ENCODE results near the gene CFL1. TPM values are rescaled to one million over a fixed set of nuclear protein-coding genes. Genes with fewer than 3 reads are reported as not detected.

Gene CFL1
- total RNA-seq, 1 donor from 2014 or later, result 837 TPM

DNA sequence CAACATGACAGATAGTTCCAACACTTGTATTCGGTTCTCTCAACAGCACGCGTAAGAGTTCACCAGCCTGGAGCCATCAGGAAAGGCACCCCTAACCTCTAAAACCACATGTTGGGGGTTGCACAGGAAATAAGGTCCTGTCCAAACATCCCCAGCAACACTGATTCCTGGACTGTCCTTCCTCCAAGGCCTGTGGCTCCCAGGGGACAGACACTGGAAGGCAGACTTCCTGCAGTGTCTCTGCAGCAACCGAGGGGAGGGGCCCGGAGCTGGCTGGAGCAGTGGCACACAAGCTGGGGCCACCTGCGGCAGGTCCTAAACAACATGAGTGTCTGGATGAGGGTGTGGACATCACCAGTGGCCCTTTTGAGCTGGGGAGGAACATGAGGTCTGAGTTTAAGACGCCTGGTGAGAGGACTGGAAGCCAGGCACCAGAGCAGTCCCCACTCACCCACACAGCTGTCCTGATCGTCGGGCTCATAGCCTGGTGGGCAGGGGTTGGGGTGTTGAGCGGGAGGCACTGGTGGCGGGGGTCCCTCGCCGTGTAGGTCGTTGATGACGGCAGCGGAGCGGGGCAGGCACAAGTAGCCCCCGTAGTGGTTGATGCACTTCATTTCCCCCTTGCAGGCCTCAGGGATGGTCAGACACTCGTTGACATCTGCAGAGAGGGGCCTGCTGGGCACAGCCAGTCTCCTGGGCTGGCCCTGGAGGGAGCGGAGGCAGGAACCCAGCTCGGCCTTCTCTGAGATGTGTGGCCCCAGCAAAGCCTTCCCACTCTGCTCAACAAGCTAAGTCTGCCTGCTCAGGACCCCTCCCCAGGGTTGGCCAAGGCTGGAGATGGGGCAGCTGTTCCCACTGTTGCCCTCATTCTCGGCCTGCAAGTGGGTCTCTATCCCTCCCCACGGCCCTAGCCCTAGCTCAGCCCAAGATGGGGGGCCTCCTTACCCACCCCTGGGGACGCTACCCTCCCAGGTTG lies 13.0 kb upstream of the CFL1 start:
- DNase-seq (ENCODE audit: low read depth), result no peak

DNA sequence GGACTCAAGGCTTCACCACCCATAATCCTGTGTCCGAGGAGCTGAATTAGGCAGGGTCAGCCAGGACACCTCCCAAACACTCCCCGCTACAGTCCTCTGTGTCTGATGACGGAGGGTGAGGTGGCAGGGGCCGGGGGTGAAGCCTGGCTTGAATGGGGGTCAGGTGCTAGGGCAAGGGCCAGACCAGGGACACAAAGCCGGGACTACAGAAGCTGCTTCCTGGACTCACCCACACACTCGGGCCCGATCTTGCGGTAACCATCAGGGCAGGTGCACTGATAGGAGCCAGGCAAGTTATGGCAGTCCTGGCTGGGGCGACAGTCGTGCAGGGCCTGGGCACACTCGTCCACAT lies 12.3 kb upstream of the CFL1 start:
- no peak for DNase-seq (ENCODE audit: low read depth)

DNA sequence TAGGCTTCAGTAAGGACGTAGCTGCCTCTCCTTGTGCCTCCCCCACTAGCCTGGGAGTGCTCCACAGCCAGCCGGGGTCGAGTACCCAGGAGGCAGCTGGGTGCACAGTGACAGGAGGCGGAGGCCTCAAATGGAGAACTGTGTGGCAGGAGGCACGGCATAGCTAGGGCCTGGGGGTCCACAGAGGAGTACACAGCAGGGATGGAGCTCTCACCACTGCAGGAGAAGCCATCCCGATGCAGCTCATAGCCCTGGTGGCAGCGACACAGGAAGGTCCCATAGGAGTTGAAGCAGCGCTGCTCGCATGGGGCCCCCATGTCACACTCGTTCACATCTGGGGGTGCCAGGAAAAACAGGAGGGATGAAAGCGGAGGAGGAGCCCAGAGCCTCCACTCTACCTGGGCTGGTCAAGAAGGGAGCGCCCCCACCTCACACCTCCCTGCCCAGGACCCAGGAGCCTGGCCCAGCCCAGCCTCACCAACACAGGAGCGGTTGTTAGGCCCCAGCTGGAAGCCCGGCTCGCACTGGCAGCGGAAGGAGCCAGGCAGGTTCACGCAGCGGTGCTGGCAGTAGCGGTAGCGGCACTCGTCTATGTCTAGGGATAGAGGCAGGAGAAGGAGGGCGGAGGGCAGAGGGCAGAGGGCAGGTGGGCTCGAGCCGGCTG lies 11.8 kb upstream of the CFL1 start:
- DNase-seq (ENCODE audit: low read depth), result no peak

DNA sequence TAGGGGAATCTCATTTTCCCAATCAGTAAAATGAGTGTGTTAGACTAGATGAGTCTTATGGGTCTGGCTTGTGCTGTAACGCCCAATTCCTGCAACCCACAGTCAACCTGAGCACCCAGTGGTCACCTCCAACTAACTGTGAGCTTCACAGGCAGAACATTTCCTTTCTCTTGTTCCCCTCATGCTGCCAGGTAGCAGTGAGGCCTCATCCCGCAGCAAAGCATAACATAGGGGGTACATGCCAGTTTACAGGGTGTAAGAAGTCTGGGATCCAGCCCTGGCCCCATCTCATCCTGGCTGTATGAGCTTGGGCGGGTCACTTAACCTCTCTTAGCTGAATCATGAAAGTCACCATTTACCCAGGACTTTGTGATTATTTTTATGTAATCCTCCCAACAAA lies 10.9 kb upstream of the CFL1 start:
- DNase-seq (ENCODE audit: low read depth), result no peak

DNA sequence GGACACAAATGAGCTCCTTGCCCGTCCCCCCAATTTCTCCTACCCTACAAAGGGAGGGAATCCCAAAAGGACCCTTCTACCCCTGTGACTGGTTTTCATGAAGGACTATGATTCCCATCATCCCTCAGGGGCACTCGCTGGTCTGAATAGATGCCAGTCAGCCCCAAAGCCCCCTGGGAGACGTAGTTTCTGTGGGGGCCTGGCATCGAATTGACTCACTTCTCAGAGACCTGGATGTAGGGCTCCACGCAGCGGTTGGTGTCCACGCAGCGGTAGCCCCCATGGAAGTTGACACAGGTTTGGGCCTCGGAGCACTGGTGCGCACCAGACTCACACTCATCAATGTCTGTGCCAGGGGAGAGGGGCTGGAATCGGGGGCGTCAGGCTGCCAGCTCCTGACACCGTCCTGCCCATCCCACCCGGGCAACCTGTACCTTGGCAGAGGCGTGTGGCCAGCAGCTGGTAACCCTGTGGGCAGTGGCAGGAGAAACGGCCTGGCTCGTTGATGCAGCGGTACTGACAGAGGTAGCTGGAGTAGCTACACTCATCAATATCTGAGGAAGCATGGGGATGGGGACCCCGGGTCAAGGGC lies 10.2 kb upstream of the CFL1 start:
- DNase-seq (ENCODE audit: low read depth), result no peak

DNA sequence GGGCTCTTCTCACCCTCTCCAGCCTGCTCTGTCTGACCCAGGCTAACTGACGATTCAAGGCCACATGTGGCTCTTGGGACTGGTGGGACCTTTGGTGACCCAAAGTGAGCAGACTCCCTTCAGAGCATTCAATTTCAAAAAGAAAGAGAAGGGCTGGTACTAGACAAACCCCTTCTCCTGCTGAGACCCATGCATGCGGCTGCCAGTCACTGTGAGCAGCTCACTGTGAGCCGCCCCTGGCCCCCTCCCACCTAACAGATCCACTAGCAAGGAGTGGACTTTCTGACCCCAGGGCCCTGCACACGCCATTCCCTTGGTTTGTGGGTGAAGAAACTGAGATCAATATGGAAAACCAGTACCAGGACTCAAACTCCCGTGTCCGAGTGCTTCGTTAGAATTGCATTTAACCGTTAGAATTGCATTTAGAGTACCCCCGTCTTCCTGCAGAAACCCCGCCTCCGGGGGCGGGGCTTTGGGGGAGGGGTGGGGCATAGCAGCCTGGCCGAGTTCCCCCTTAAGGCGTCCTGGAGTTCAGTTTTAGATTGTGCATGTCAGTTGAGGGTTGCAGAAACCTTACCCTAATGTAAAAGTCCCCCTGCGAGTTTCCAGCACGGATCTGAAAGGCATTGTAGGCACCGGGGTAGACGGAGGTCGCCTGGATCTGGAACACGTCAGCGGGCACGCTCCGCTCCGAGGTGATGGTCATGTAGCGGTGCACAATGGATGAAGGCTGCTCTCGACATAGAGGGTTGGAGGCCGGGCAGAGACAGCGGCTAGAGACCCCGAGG lies 9.5 kb upstream of the CFL1 start:
- DNase-seq (ENCODE audit: low read depth), result no peak

DNA sequence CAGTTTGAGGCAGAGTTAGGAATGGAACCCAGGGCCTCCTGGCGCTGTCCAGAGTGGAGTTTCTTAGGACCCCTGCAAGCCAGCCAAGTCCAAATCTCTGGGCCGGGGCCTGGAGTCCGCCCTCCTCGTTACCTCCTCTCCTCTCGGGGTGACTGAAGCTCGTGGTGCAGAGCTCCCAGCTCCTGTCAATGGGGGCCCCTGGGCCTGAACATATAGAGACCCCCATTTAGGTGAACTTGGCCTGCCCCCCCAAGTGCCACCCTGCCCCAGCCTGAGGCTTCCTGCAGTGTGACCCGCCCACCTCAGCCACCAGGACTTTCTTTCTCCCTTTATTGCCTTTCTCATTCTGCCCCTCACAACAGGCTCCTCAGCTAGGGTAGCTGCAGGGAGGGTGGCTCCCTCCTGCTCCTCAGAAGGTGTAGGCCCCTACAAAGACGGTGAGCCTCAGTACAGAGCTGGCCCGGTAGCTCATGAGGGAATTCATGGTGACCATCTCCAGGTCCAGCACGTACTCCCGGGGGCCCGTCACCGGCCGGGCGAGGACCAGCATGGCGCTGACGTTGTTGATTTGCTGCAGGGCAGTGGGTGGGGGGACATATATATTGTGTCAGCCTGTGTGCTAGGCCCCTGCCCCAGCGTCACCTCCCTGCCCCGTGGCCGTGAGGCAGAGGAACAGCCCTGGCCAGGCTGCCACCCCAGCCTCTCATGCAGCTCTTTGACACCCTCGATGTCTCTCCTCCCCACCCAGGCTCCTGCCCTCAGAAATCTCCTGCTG lies 8.7 kb upstream of the CFL1 start:
- DNase-seq (ENCODE audit: low read depth), result no peak

DNA sequence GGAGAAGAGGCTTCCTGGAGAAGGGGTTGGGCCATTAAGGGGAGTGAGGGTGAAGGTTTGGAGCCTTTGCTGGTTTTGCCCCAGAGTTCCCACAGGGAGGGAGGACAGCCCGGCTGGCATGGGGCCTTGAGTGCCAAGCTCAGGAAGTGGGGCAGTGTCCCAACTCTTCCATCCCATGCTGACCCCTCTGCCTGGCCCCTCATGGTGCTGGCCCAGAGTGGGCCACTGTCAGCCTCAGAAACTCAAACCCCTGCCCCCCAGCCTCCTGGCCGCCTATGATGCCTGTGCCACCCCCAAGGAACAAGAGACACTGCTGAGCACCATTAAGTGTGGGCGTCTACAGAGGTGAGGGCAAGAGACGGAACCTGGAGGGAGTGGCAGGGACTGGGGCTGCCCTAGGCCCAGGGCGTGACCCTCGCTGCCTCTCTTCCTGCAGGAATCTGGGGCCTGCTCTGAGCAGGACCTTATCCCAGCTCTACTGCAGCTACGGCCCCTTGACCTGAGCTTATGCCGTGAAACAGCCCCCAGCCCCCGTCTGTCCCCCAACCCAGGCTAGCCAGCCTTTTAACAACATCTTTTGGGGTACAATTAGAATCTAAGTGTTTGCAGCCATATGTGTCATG lies 7.7 kb upstream of the CFL1 start:
- DNase-seq (ENCODE audit: low read depth), result no peak

DNA sequence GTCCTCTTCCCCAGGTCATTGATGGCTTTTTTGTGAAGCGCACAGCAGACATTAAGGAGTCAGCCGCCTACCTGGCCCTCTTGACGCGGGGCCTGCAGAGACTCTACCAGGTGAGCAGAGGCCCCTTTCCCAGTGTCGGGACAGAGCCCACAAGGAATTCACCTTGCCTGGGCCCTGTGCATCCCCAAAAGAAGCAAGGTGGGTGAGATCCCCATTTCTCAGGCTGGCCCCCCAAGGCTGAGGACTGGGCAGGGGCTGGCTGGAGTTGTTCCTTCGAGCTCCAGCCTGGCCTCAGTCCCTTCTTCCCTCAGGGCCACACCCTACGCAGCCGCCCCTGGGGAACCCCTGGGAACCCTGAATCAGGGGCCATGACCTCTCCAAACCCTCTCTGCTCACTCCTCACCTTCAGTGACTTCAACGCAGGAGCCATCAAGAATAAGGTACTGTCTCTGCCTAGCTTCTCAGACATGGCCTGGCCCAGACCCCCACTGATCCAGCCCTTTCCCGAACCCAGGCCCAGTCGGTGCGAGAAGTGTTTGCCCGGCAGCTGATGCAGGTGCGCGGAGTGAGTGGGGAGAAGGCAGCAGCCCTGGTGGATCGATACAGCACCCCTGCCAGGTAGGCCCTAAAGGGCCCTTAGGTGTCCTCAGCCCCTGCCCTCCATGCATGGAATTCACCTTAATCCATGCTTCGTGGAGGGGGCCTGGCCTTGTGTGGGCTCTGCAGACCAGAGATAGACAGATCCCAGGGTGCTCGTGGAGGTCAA lies 6.9 kb upstream of the CFL1 start:
- no peak for DNase-seq (ENCODE audit: low read depth)

DNA sequence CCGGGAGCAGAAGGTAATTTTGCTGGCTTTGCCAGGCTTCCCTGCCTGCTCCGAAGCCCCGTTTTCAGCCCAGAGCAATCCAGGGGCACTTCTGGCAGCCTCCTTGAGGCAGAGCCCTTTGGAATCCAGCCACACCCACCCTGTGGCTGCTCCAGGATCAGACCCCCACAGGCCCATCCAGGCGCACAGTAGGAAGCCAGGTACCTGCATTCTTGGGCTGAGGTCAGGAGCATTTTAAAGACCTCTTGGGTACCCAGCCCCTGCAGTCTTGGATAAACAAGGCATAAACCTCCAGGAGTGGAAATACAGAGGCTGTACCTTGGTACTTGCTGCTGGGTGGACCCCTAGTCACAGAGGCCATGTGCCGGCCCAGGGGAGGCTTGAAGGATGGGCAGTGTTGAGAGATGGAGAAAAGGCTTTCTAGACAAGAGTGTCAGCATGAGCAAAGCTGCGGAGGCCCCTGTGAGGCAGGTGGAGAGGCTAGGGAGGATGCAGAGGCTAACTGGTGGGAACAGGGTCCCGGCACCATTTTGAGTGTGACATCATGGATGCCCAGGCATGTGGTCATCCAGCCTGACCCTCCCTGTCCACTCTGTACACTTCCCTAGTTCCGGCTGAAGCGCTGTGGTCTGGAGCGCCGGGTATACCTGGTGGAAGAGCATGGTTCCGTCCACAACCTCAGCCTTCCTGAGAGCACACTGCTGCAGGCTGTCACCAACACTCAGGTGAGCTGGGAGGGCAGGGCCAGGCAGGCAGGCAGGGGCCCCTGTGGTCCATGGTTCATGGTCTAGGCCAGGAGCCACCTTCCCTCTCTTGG lies 6.1 kb upstream of the CFL1 start:
- DNase-seq (ENCODE audit: low read depth), result no peak

DNA sequence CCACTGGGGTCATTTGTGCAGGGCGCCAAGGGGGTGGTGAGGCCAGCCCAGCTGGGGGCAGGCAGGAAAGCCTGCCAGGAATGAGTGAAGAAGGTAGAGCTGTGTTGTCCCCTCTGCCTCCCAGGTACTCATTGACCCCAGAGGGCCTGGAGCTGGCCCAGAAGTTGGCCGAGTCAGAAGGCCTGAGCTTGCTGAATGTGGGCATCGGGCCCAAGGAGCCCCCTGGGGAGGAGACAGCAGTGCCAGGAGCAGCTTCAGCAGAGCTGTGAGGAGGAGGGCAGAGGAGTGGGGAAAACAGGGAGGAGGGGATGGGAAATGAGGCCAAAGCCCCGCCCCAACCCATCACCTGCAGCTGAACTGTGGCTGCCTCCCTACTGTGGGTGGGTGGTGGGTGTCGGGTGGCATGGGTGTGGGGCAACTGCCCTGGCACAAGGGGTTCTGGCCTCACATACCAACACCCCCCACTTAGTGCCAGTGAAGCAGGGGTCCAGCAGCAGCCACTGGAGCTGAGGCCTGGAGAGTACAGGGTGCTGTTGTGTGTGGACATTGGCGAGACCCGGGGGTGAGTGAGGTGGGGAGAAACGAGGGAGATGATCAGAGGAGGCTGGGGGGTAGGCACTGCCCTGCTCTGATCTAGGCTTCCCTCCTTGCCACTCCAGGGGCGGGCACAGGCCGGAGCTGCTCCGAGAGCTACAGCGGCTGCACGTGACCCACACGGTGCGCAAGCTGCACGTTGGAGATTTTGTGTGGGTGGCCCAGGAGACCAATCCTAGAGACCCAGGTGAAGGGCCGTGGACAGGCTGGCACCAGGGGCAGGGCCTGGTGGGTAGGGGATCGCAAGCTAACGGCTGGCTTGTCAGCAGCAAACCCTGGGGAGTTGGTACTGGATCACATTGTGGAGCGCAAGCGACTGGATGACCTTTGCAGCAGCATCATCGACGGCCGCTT lies 5.2 kb upstream of the CFL1 start:
- DNase-seq (ENCODE audit: low read depth), result no peak

DNA sequence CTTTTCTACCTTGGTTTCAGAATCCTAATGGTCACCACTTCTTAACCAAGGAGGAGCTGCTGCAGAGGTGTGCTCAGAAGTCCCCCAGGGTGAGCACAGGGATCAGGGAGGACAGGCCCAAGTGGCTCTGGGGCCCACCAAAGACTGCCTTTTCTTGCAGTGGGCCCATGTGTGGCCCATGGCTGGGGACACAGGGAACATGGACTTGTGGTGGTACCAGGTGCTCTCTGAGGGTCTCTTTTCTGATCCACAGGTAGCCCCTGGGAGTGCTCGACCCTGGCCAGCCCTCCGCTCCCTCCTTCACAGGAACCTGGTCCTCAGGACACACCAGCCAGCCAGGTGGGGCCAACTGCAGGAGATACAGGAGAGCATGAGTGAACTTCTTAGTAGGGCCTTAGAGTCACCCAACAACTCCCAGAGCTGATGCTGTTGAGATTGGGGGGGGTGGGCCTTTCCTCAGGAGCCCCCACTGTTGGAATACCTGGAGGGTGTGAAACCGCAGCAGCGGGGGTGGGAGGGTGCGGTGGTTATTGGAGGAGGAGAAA lies 4.3 kb upstream of the CFL1 start:
- no peak for DNase-seq (ENCODE audit: low read depth)

DNA sequence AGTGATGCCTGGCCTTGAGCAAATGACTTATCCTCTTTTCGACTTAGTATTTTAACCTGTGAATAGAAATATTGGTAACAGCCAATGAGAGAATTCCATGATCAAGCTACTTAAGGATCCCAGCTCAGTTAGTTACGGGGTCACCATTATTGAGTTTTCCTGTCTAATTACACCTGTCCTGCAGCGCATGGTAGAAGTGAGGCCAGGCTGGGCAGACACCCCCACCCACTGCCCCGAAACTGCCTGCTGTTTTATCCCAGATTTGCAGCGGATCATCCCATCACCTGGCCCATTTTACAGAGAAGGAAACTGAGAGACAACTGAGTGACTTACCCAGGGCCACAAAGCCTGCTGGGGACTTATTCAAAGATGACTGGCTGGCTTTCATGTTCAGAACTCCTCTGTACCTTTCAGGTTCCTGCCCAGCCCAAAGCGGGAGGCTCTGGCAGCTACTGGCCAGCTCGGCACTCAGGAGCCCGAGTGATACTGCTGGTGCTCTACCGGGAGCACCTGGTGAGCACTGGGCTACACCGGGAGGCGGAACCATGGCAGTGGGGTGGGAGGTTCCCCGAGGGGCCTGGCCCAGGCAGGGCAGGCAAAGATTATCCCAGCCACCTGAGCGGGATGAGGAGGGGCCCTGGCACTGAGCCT lies 3.7 kb upstream of the CFL1 start:
- DNase-seq (ENCODE audit: low read depth), result no peak

DNA sequence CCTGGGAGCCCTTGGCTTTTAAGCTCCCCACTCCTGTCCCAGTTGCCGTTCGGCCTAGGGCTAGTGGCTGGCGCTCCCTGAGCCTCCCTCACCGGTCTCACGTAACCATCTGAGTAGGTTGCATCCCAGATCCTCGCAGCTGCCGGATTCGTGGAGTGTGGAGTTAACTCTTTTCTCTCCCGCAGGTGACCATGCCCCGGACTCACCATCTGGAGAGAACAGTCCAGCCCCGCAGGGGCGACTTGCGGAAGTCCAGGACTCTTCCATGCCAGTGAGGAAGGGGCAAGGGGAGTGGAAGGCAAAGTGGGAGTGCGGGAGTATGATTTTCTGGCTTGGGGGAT lies 3.2 kb upstream of the CFL1 start:
- peak; percentile 22 for DNase-seq (ENCODE audit: low read depth)

DNA sequence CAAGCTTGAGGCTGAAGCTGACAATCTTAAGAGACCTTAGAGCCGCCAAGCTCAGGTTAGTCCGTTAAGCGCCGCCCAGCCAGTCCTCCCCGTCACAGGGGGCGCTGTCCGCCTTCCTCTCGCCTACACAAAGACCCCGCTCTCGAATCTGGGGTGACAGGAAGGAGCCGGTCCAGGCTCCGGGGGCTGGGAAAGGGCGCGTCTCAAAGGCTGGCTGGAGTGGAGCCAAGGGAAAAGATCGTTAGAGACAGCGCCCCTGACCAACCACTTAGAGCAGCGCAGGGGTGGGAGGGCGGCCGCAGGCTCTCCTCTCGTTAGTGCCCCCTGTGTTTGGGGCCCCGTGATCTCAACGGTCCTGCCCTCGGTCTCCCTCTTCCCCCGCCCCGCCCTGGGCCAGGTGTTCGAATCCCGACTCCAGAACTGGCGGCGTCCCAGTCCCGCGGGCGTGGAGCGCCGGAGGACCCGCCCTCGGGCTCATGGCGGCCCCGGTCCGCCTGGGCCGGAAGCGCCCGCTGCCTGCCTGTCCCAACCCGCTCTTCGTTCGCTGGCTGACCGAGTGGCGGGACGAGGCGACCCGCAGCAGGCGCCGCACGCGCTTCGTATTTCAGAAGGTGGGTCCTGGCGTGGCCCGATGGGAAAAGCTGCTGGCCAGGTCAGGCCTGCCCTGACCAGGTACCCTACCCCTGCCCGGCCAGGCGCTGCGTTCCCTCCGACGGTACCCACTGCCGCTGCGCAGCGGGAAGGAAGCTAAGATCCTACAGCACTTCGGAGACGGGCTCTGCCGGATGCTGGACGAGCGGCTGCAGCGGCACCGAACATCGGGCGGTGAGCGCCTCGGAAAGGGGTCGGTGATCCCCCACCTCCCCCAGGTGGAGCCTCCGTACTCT lies 2.5 kb upstream of the CFL1 start, which contains the start of gene MUS81:
Gene MUS81, plus strand, starts transcription at position 156 of the 887 bp plus-strand sequence. Its CDS starts 321 bp downstream, at position 477.
- peak; percentile 99 for DNase-seq (ENCODE audit: low read depth)
